Activated CD4-positive, CD25-positive, alpha-beta regulatory T cell (primary cell): ENCODE measurements around the gene HACL1.
A peak's percentile ranks its signal among the peaks of the same experiment; 100 is the strongest.
"Not testable (repeated sequence)": the region's sequence is repeated elsewhere in the genome, so short reads cannot be mapped to it uniquely, and the experiment has no call there.

ENCODE experiments used
- DNase-seq, 4 experiments: peaks; one replicate each; lab custom pipeline; 2025; lab: John Stamatoyannopoulos, UW

The HACL1 gene

DNA sequence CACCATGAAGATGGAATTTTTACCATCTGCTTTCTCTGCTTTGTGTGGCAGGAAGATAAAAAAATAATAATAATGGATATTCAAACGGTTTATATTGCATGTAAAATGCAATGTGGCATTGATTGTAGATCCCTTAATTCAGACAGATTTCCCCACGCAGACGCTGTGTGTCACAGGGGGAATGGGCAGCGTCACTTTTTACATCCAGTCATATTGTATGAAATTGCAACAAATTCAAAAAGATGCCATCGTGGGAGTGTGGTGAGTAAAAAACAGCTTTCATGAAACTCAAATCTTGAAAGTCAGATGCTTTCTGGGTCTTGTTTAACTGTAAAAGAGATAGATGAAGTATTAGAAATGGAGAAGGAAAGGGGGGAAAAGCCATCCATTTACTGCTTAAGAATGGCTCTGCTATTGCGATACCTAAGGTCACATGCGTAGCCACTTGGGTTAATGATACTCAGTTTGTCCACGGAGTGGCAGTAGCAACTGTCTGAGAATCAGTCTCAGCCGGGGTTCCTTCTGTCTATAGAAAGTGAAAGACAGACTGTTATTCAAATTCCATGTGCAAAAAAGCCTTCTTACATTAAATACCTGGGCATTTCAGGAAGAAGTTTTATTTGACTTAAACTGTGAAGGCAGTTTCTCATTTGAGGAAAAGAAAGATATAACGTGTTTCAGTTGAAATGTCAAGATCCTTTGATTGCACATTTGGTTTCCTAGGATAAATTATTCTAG is 28.7 kb upstream of the HACL1 start:
- peak in 3 of 4 experiments; percentile 10 to 32 (median 14) for DNase-seq

DNA sequence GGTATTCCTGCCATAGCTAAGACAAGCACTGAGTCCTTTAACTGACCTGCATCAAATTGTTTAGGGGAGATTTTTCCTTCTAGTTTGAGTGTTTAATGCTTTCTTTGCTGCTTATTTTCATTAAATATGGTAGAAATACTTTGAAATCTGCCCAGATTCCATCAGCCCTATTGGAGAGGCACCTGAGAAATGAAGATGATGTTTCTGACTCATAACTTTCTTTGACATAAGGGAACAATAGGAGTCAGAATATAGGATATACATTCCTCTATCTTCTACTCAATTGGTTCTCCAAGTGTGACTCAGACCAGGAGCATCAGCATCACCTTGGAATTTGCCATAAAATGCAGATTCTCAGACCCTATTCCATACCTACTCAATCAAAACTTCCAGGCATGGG is 27.6 kb upstream of the HACL1 start:
- DNase-seq: no peak

DNA sequence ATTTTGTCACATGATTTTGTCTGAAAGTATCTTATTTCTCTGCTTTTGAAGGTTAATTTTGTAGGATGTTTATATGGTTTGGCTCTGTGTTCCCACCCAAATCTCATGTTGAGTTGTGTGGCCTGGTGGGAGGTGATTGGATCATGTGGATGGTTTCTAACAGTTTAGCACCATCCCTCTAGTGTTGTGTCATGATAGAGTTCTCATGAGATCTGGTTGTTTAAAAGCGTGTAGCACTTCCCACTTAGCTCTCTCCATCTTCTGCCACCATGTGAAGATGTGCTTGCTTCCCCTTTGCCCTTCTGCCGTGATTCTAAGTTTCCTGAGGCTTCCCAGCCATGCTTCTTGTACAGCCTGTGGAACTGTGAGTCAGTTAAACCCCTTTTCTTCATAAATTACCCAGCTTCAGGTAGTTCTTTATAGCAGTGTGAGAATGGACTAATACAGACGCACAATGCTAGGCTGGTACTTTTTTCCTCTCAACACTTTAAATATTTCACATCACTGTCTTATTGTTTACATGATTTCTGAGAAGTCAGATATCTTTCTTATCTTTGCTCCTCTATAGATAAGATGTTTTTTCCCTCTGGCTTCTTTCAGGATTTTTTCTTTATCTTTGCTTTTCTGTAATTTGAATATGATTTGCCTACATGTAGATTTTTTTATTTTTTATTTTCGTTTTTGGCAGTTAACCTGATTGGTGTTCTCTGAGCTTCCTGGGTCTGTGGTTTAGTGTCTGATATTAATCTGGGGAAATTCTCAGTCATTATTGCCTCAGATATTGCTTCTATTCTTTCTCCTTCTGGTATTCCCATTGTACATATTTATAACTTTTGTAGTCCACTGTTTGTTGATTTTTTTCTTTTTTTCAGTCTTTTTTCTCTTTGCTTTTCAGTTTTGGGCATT is 22.4 kb upstream of the HACL1 start:
- no peak for DNase-seq

DNA sequence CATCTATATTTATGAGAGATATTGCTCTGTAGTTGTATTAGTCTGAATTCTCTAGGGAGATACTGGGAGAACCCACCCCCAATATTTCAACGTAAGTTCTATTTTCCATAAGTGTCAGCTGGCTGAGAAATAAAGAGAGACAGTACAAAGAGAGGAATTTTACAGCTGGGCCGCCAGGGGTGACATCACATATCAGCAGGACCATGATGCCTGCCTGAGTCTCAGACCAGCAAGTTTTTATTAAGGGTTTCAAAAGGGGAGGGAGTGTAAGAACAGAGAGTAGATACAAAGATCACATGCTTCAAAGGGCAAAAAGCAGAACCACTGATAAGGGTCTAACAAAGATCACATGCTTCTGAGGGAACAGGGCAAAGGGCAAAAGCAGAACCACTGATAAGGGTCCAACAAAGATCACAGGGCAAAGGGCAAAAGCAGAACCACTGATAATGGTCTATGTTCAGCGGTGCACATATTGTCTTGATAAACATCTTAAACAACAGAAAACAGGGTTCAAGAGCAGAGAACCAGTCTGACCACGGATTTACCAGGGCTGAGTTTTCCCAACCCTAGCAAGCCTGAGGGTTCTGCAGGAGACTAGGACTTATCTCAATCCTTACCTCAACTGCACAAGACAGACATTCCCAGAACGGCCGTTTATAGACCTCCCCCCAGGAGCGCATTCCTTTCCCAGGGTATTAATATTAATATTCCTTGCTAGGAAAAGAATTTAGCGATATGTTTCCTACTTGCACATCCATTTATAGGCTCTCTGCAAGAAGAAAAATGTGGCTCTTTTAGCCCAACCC is 18.5 kb upstream of the HACL1 start:
- DNase-seq: not testable (repeated sequence)

DNA sequence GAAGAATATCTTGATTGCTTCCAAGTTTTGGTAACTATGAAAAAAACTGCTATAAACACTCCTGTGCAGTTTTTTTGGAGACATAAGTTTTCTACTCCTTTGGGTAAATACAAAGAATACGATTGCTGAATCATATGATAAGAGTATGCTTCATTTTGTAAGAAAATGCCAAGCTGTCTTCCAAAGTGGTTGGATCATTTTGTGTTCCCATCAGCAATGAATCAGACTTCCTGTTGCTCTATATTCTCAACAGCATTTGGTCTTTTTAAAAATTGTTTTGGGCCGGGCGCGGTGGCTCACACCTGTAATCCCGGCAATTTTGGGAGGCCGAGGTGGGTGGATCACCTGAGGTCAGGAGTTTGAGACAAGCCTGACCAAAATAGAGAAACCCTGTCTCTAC is 14.7 kb upstream of the HACL1 start:
- DNase-seq: no peak

DNA sequence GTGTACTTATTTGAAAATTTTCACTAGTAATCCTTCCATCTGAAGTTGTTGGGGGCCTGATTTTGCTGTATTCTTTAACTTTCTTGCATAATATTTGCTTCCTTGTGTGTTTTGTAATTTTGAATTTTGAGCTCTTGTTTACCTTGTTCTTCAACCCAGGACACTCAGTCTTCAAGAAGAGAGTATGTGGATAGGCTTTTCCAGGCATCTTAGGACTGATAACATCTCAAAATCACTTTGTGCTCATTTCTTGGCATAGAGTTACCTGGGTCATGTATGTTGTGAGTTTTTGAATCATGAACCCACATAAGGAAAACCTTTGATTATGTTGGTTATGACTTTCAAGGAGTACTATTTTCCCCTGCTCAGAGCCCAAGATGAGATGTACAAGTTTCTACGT is 13.6 kb upstream of the HACL1 start:
- DNase-seq: no peak

DNA sequence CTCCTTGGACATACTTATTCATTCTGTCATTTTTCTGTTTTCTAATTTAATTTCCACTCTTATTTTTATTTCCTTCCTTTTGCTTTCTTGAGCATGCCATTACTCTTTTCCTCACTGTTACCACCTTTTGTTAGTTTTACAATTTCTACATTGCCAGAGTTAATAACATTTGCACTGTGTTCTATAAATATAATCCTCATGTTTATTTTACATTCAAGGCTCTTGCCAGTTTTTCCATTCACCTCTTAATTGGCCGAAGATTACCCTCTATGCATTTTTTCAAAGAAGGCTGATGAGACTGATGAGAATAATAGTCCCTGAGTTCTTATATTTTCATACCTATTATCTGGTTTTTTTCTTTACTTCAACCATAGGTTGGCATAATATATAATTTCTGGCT is 10.6 kb upstream of the HACL1 start:
- DNase-seq: no peak

DNA sequence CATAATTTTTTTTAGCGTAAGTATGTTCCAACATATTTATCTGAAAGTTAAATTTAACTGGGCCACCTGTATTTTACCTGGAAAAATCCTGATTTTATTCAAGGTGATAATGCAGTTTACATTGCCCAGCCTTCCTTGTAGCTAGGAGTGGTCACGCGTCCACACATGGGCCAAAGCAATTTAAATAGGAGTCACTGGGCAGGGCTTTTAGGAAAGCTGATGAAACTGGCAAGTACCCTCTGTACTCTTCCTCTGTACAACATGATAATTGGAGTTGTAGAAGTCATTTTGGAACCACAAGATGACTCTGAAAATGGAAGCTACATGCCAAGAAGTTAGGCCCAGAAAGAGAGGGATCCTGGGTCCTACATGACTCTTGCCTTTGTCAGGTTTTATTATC is 9.6 kb upstream of the HACL1 start:
- DNase-seq: no peak

DNA sequence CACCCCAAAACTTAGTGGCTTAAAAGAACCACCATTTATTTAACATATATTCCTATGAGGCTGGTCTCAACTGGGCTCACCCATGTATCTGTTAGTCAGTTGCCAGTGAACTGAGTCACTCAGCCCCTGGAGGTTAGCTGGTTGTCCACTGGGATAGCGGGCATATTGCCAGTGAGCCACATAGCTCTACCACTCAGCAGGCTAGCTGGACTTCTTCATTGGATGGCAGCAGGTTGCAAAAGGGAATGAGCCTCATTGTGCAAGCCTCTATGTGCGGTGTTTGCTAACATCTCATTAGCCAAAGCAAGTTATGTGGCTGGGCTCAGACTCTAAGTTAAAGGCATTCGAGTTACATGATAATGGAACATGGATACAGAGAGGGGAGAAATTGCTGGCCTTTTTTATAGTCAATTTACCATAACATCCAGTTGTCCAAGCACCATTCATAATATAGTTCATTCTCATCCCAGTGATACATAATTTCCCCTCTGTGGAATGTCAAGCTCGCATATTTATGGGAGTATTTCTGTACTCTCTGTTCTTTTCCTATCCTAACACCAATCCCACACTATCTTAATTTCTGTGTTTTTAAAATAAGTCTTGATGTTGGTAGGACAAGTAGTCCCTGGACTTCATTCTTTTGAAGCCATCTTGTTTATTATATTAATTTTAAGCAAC is 8.9 kb upstream of the HACL1 start:
- DNase-seq: no peak

DNA sequence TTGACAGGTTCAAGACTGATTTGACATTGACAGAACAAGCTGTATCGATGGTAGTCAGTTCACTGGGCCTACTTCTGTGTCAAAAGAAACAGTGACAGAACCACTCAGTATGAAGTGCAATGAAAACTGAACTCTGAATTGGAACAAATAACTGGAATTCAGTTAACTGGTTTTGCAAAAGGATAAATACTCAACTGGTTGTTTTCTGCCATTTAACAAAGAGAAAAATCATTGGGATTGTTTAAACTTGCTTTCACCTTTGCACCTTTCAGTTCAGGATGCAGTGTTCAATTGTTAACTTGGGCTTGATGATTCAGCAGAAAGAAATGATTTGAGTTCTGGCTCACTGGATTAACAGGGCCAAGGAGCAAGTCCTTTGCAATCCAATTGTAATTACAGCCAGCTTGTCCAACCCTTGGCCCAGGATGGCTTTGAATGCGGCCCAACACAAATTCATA is 5.1 kb upstream of the HACL1 start:
- DNase-seq: no peak

DNA sequence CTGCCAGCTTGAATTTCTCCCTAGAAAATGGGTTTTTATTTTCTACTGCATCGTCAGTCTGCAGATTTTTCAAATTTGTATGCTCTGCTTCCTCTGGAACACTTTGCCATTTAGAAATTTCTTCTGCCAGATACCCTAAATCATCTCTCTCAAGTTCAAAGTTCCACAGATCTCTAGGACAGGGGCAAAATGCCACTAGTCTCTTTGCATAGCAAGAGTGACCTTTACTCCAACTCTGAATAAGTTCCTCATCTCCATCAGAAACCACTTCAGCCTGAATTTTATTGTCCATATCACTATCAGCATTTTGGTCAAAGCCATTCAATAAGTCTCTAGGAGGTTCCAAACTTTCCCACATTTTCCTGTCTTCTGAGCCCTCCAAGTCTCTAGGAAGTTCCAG is 3.2 kb upstream of the HACL1 start:
- DNase-seq: not testable (repeated sequence)

DNA sequence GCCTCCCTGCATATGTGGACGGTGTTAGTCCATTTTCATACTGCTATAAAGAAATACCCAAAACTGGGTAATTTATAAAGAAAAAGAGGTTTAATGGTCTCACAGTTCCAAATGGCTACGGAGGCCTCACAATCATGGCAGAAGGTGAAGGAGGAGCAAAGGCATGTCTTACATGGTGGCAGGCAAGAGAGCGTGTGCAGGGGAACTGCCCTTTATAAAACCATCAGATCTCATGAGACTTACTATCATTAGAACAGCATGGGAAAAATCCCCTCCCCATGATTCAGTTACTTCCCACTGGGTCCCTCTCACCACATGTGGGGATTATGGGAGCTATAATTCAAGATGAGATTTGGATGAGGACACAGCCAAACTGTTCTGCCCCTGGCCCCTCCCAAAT is 1.4 kb upstream of the HACL1 start:
- not testable (repeated sequence) for DNase-seq

DNA sequence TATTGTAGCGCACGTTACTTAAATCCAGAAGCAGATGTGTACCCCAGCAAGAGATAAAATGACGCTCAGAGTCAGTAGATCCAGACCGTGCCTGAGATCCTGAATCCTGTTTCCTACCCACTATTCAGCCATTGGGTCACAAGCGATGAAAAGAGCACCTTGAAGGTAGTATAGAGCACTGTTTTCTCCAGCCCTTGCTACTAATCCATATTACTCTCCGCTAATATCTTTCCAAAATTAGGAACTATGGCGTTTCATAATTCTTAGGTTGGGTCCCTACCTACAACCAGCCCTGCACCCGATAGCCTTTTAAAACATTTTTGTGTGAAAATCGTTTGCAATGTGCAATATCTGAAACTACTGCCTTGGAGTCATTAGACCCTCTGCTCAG is 772 bp upstream of the HACL1 start:
- no peak for DNase-seq

DNA sequence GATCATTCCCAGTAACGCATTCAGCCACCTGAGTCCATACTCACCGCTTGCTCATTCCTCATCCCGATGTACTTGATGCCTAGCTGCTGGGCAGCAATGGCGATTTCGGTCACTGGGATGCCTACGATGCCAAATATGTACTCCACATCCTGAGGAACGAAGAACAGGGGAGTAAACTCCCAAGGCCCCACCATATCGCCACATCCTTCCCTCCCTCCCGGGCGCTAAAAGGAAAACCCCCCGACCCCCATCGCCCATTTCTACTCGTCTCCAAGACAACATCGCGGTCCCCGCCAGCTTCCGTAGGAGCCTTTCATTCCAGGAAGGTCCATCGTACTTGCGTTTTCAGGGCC is 347 bp downstream of the HACL1 start:
- no peak for DNase-seq

DNA sequence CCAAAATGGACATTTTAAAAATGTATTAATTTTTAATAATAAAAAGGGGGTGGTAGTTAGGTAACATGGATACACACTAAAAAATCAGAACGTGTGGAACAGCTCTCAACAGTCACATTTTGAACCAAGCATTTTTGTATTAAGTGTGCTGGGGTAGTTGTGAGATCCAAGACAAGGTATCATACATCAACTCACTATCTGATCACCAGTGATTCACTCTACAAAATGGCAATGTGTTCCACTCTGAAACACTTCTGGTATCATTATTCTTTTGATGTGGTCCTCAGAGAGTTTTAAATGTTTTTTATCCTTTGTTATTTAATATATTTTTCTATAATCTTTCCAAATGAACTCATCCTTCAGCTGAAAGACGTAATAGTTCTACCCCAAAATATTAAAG is 5.4 kb downstream of the HACL1 start:
- DNase-seq: no peak

DNA sequence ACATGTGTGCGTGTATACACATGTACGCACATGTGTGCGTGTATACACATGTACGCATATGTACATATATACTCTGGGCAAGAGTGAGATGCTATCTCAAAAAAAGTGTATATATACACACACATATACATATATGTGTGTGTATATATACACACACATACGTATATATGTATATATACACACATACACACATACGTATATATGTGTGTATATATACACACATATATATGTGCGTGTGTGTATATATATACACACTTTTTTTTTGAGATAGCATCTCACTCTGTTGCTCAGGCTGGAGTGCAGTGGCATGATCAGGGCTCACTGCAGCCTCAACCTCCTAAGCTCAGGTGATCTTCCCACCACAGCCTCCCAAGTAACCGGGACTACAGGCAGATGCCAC is 8.4 kb downstream of the HACL1 start:
- DNase-seq: no peak

DNA sequence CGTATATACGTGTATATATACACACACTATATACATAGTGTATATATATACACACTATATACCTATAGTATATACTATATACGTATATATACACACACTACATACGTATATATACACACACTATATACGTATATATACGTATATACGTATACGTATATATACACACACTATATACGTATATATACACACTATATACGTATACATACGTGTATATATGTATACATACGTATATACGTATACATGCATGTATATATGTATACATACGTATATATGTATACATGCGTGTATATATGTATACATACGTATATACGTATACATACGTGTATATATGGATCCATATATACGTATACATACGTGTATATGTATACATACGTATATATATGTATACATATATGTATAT is 9.4 kb downstream of the HACL1 start:
- DNase-seq: no peak

DNA sequence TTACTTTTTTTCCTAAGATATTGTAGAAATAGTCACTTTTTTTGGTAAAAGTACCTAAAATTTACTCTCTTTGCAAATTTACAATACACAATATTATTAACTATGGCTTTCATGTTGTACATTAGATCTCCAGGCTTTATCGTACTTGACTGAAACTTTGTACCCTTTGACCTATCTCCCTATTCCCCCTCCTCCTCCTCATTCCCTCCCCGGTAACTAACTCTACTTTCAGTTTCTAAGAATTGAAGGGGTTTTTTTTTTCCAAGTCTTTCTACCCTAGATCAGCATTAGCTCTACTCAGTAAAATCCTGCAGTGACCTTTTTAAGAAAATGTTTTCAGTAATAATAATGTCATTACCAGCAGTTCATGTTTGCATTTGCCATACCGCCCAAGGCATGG is 10.1 kb downstream of the HACL1 start:
- no peak for DNase-seq

DNA sequence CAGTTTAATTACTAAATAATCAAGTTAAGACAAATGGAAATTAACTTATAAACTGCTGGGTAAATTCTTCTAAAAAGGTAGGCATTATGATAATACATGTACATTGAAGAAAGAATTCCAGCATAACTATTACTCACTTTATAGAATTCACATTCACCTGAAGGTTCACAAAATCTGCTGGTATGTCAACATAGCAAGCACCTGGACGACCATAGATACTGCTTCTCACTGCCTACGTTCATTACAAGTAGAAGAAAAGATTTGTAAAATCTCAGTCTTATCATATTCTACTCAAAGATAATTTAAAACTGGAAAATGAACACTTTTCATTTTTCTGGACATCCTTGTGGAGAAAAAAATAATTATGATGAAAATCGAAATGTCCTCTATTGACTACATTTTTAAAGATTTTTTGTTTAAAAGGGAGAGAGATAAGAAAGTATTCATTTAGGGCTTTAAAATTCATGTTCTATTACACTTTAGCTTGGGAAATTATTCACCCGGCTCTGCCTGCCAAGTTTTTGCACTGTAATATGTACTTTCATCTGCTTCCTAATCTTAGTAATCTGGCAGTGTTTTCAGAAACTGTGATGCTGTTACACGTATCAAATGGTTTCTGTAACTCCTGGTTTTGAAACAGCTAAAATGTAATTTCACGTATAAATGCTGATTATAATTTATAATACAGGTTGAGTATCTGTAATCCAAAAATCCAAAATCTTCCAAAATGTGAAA is 16.1 kb downstream of the HACL1 start:
- no peak for DNase-seq

DNA sequence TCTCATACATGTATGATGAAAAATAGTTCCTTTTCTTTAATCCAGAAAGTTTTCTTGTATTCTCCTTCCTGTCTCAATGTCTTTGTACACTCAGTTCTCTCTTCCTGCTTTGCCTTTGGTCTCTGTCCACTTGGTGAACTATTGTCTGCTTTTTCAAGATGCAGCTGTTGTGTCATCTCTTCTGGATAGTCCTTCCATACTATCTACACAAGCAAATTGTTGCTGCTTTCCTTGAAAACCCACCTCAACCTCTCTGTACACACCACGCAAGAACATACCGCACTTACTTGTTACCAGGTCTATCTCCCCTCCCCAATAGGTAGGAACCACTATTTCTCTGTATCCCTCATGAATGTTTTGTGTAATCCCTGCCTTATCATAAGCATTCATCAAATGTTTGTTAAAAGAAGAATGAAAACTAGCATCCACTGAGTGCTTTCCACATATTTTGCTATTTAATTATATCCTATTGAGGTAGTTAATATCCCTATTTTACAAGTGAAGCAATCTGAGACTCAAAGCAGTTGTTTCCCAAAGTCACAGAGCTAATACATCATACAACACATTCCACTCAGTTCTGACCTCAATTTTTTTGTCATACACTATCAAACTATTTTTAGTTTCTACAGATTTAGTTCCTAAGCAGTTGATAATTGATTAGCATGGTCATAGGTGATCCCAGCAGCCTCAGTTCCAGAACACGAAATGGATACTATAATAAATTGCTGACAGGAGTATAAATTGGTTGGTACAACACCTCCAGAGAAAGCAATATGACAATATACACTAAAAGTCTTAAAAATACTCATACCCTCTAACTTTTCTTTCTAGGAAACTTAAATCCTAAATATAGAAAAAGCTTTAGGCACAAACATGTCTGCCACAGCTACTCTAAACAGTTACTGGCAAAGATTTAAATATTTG is 19.6 kb downstream of the HACL1 start:
- DNase-seq: no peak
